ENCODE measurements around the gene GBX1. TPM values are rescaled to one million over a fixed set of nuclear protein-coding genes. Genes with fewer than 3 reads are reported as not detected.

GBX1 gene
- total RNA-seq, 1 donor from 2014 or later, result not detected

- Histone ChIP-seq H3K27ac (no peak overlapping the region), H3K9ac (no peak overlapping the region), H3K79me2 (ENCODE audit: low read depth) (no peaks in the 10 kb centered on the region), H3K4me1 (peaks cover 10% of the 10 kb centered on the region), H3K9me3 (ENCODE audit: low read depth) (no peaks in the 10 kb centered on the region), H4K20me1 (ENCODE audit: low read depth) (peaks cover 24% of the 10 kb centered on the region), H2AFZ (replicated peaks) (peak overlapping the region; percentile 90), H3K36me3 (no peaks in the 10 kb centered on the region), H3K4me3 (peak overlapping the region; percentile 64), H3K27me3 (peaks cover 99% of the 10 kb centered on the region), H3K4me2 (peak overlapping the region; percentile 97), H3F3A (ENCODE audit: low read depth) (peaks cover 22% of the 10 kb centered on the region)
- TF ChIP-seq EZH2phosphoT487 (IDR thresholded peaks at IDR 0.05) (peak; percentile 72), EZH2 (IDR thresholded peaks at IDR 0.05) (no peak)
- TF ChIP-seq, protein P1, sequence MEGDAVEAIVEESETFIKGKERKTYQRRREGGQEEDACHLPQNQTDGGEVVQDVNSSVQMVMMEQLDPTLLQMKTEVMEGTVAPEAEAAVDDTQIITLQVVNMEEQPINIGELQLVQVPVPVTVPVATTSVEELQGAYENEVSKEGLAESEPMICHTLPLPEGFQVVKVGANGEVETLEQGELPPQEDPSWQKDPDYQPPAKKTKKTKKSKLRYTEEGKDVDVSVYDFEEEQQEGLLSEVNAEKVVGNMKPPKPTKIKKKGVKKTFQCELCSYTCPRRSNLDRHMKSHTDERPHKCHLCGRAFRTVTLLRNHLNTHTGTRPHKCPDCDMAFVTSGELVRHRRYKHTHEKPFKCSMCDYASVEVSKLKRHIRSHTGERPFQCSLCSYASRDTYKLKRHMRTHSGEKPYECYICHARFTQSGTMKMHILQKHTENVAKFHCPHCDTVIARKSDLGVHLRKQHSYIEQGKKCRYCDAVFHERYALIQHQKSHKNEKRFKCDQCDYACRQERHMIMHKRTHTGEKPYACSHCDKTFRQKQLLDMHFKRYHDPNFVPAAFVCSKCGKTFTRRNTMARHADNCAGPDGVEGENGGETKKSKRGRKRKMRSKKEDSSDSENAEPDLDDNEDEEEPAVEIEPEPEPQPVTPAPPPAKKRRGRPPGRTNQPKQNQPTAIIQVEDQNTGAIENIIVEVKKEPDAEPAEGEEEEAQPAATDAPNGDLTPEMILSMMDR (IDR thresholded peaks at IDR 0.05), result peak; percentile 77
- Mint-ChIP-seq H3K27me3 (ENCODE audit: insufficient read depth, low read depth) (peaks cover 45% of the 10 kb centered on the region), H3K36me3 (no peaks in the 10 kb centered on the region), H3K4me1 (peaks cover 11% of the 10 kb centered on the region), H3K4me3 (peak overlapping the region; percentile 71), H3K27ac (no peak overlapping the region), H3K9me3 (peaks cover 5% of the 10 kb centered on the region)
- peak; percentile 78 for DNase-seq (ENCODE audit: low spot score)
Measured at GRCh38 chr7:151168003-151168786, 701 bp upstream of the GBX1 start.

- peaks cover 10% of the 10 kb centered on the region for H3K4me1 ChIP-seq
- DNase-seq (ENCODE audit: low spot score), result no peak
- peak overlapping the region; percentile 77 for H3K4me3 Mint-ChIP-seq
- peaks cover 18% of the 10 kb centered on the region for H3F3A ChIP-seq (ENCODE audit: low read depth)
- no peaks in the 10 kb centered on the region for H3K9me3 Mint-ChIP-seq
- H3K4me2 ChIP-seq, result peak overlapping the region; percentile 97
- H3K4me1 Mint-ChIP-seq, result peaks cover 7% of the 10 kb centered on the region
- no peak overlapping the region for H3K27ac Mint-ChIP-seq
- H3K36me3 ChIP-seq, result no peaks in the 10 kb centered on the region
- H3K27me3 Mint-ChIP-seq (ENCODE audit: insufficient read depth, low read depth), result peaks cover 34% of the 10 kb centered on the region
- H3K9ac ChIP-seq, result no peak overlapping the region
- H3K27me3 ChIP-seq, result peaks cover 100% of the 10 kb centered on the region
- peak overlapping the region; percentile 64 for H3K4me3 ChIP-seq
- H3K79me2 ChIP-seq (ENCODE audit: low read depth), result no peaks in the 10 kb centered on the region
- H4K20me1 ChIP-seq (ENCODE audit: low read depth), result peaks cover 24% of the 10 kb centered on the region
- H3K27ac ChIP-seq, result no peak overlapping the region
- TF ChIP-seq EZH2phosphoT487 (IDR thresholded peaks at IDR 0.05) (peak; percentile 94), EZH2 (IDR thresholded peaks at IDR 0.05) (peak; percentile 96)
- TF ChIP-seq, protein P1 (IDR thresholded peaks at IDR 0.05), result no peak
- H3K9me3 ChIP-seq (ENCODE audit: low read depth), result no peaks in the 10 kb centered on the region
- H3K36me3 Mint-ChIP-seq, result no peaks in the 10 kb centered on the region
- peak overlapping the region; percentile 90 for H2AFZ ChIP-seq (replicated peaks)
Measured at GRCh38 chr7:151166629-151167196, 781 bp downstream of the GBX1 start.

GRCh38 chr7:151161757-151162156, 5.7 kb downstream of the GBX1 start:
- H3K9me3 ChIP-seq (ENCODE audit: low read depth), result no peaks in the 10 kb centered on the region
- no peak overlapping the region for H3K4me2 ChIP-seq
- no peaks in the 10 kb centered on the region for H3K4me1 ChIP-seq
- peaks cover 96% of the 10 kb centered on the region for H3K27me3 ChIP-seq
- Mint-ChIP-seq H3K27ac (no peak overlapping the region), H3K27me3 (ENCODE audit: insufficient read depth, low read depth) (no peaks in the 10 kb centered on the region), H3K36me3 (no peaks in the 10 kb centered on the region), H3K4me1 (peaks cover 3% of the 10 kb centered on the region), H3K4me3 (no peak overlapping the region), H3K9me3 (no peaks in the 10 kb centered on the region)
- H3K9ac ChIP-seq, result no peak overlapping the region
- TF ChIP-seq EZH2phosphoT487 (IDR thresholded peaks at IDR 0.05) (no peak), EZH2 (IDR thresholded peaks at IDR 0.05) (no peak)
- TF ChIP-seq, protein P1 (IDR thresholded peaks at IDR 0.05), result no peak
- H3K79me2 ChIP-seq (ENCODE audit: low read depth), result no peaks in the 10 kb centered on the region
- H3K36me3 ChIP-seq, result no peaks in the 10 kb centered on the region
- H3K4me3 ChIP-seq, result no peak overlapping the region
- peaks cover 11% of the 10 kb centered on the region for H4K20me1 ChIP-seq (ENCODE audit: low read depth)
- no peak overlapping the region for H3K27ac ChIP-seq
- peaks cover 6% of the 10 kb centered on the region for H3F3A ChIP-seq (ENCODE audit: low read depth)
- H2AFZ ChIP-seq (replicated peaks), result no peak overlapping the region
- no peak for DNase-seq (ENCODE audit: low spot score)

Measured in neural progenitor cell (in vitro differentiated cells).